A549 (cell line): ENCODE data around the gene HAPLN2. TPM values are rescaled to one million over a fixed set of nuclear protein-coding genes. Genes with fewer than 3 reads are reported as not detected.

Experiments used
- ATAC-seq, 2 experiments: fragments of 200-7000 bp in 1 of 2; fragments of >200 bp in 1 of 2; cut with Nextera tagmentation in 1 of 2; cut with Tn5 transposase in 1 of 2; 3 replicates each; pipeline versions ENCODE4 v1.8.0 to v1.9.1; 2018 to 2020; ENCODE audit warnings: mild to moderate bottlenecking in 1 of 2, moderate library complexity in 1 of 2
- CTCF ChIA-PET: fragments of 300-600 bp; sonication (Branson Sonifier 250); formaldehyde crosslinking; extraction: SDS; loops from one replicate; lab custom pipeline; 2021; ENCODE audit warnings: antibody characterized with exemption, inconsistent platforms; lab: Yijun Ruan, JAX
- POLR2A ChIA-PET: fragments of 350-600 bp; formaldehyde crosslinking; extraction: SDS; loops from one replicate; lab custom pipeline; 2021; ENCODE audit warnings: antibody characterized with exemption, inconsistent platforms; lab: Yijun Ruan, JAX
- DNase-seq, 2 experiments: peaks; one replicate each; pipeline versions ENCODE4 v3.0.0 to v3.0.0-alpha.2; 2011 to 2016; ENCODE audit warnings: low read depth in 1 of 2, low spot score in 1 of 2
- FAIRE-seq: peaks from 2 replicates; lab custom pipeline; 2011; peaks lifted over from hg19 to GRCh38; lab: Jason Lieb, UNC
- H3K27ac ChIP-seq, 2 experiments: fragments of >200 bp; sonication (Bioruptor Twin); formaldehyde crosslinking; 3 replicates each; pipeline ENCODE4 v1.5.1; 2016 to 2017
- H3K4me1 ChIP-seq: fragments of >200 bp; sonication (Bioruptor Twin); formaldehyde crosslinking; 3 replicates; pipeline ENCODE4 v1.6.1; 2016
- H3K4me2 ChIP-seq: fragments of >200 bp; sonication (Bioruptor Twin); formaldehyde crosslinking; 3 replicates; pipeline ENCODE4 v1.6.1; 2016
- H3K4me3 ChIP-seq: fragments of >200 bp; sonication (Bioruptor Twin); formaldehyde crosslinking; 3 replicates; pipeline ENCODE4 v1.5.1; 2016
- H3K9me3 ChIP-seq: fragments of >200 bp; sonication (Bioruptor Twin); formaldehyde crosslinking; 3 replicates; pipeline ENCODE4 v1.6.1; 2016
- ATOH8 ChIP-seq: fragments of 250-450 bp; sonication (Bioruptor Pico); IDR thresholded peaks from 2 replicates; pipeline ENCODE4 v1.5.0; 2020; ENCODE audit warnings: low read depth, mild to moderate bottlenecking, moderate library complexity
- BHLHE40 ChIP-seq: IDR thresholded peaks from 2 replicates; pipeline ENCODE4 v1.6.1; 2012; ENCODE audit warnings: low read depth, low read length, inconsistent platforms
- CEBPB ChIP-seq, 2 experiments: fragments of >200 bp in 1 of 2; sonication (Bioruptor Twin) in 1 of 2; formaldehyde crosslinking in 1 of 2; IDR thresholded peaks; 2 replicates each; pipeline ENCODE4 v1.6.1; 2012 to 2016
- CHD2 ChIP-seq: fragments of 150-350 bp; IDR thresholded peaks from 2 replicates; pipeline ENCODE4 v1.6.1; 2014; ENCODE audit warnings: low read length; ENCODE audit not compliant: partially characterized antibody
- CHD4 ChIP-seq: fragments of 200-600 bp; sonication (generic); IDR thresholded peaks from 2 replicates; pipeline ENCODE4 v1.6.1; 2016; ENCODE audit warnings: antibody characterized with exemption, mild to moderate bottlenecking, borderline replicate concordance
- EHF ChIP-seq: fragments of 250-450 bp; sonication (Bioruptor Pico); IDR thresholded peaks from 2 replicates; pipeline ENCODE4 v1.5.0; 2020; ENCODE audit warnings: mild to moderate bottlenecking
- EHMT2 ChIP-seq: fragments of 200-600 bp; sonication (generic); IDR thresholded peaks from 2 replicates; pipeline ENCODE4 v1.6.1; 2016; ENCODE audit warnings: antibody characterized with exemption, low read depth, mild to moderate bottlenecking, moderate library complexity
- ELK1 ChIP-seq: fragments of 150-350 bp; IDR thresholded peaks from 2 replicates; pipeline ENCODE4 v1.6.1; 2014; ENCODE audit warnings: low read depth, mild to moderate bottlenecking, low read length
- EP300 ChIP-seq, 2 experiments: fragments of >200 bp; sonication (Bioruptor Twin); formaldehyde crosslinking; IDR thresholded peaks; 2 replicates in 1 of 2; 3 replicates in 1 of 2; pipeline ENCODE4 v1.6.1; 2016 to 2017
- FOSB ChIP-seq: fragments of 250-450 bp; sonication (Bioruptor Pico); IDR thresholded peaks from 2 replicates; pipeline ENCODE4 v1.5.0; 2020; ENCODE audit warnings: mild to moderate bottlenecking, moderate library complexity
- FOXS1 ChIP-seq: fragments of 250-450 bp; sonication (Bioruptor Pico); IDR thresholded peaks from 2 replicates; pipeline ENCODE4 v1.5.0; 2020; ENCODE audit warnings: mild to moderate bottlenecking, moderate library complexity
- HDAC2 ChIP-seq: fragments of 200-600 bp; sonication (generic); IDR thresholded peaks from 2 replicates; pipeline ENCODE4 v1.6.1; 2016
- HEYL ChIP-seq: fragments of 250-450 bp; sonication (Bioruptor Pico); IDR thresholded peaks from 2 replicates; pipeline ENCODE4 v1.8.0; 2021; ENCODE audit warnings: mild to moderate bottlenecking, moderate library complexity
- HMGXB4 ChIP-seq: fragments of 250-450 bp; sonication (Bioruptor Pico); IDR thresholded peaks from 2 replicates; pipeline ENCODE4 v1.5.0; 2021; ENCODE audit warnings: mild to moderate bottlenecking, moderate library complexity, borderline replicate concordance
- HOXA7 ChIP-seq: fragments of 250-450 bp; sonication (Bioruptor Pico); IDR thresholded peaks from 2 replicates; pipeline ENCODE4 v1.5.0; 2020; ENCODE audit warnings: mild to moderate bottlenecking, moderate library complexity
- HOXB13 ChIP-seq: fragments of 250-450 bp; sonication (Bioruptor Pico); IDR thresholded peaks from 2 replicates; pipeline ENCODE4 v1.5.0; 2020; ENCODE audit warnings: low read depth, mild to moderate bottlenecking, moderate library complexity
- JUNB ChIP-seq: fragments of >200 bp; sonication (Bioruptor Twin); formaldehyde crosslinking; IDR thresholded peaks from 2 replicates; pipeline ENCODE4 v1.6.1; 2016
- KDM1A ChIP-seq: fragments of 200-600 bp; sonication (generic); IDR thresholded peaks from 2 replicates; pipeline ENCODE4 v1.6.1; 2016; ENCODE audit warnings: low read depth, mild to moderate bottlenecking
- MYC ChIP-seq: IDR thresholded peaks from 2 replicates; pipeline ENCODE4 v1.6.1; 2012; ENCODE audit warnings: mild to moderate bottlenecking, inconsistent platforms, low read length, improper control_type of control experiment, borderline replicate concordance
- NFE2L2 ChIP-seq: fragments of 150-350 bp; conservative IDR thresholded peaks from 2 replicates; pipeline ENCODE4 v1.6.1; 2014; ENCODE audit warnings: low read length
- NPAS2 ChIP-seq: fragments of 250-450 bp; sonication (Bioruptor Pico); IDR thresholded peaks from 2 replicates; pipeline ENCODE4 v1.8.0; 2022; ENCODE audit warnings: mild to moderate bottlenecking, moderate library complexity, borderline replicate concordance
- POLR2A ChIP-seq: IDR thresholded peaks from 2 replicates; pipeline ENCODE4 v1.6.1; 2012; ENCODE audit warnings: mild to moderate bottlenecking, low read length
- RAD21 ChIP-seq, 2 experiments: fragments of >200 bp in 1 of 2; sonication (Bioruptor Twin) in 1 of 2; formaldehyde crosslinking in 1 of 2; IDR thresholded peaks in 1 of 2; conservative IDR thresholded peaks in 1 of 2; 2 replicates in 1 of 2; 3 replicates in 1 of 2; pipeline ENCODE4 v1.6.1; 2012 to 2018; ENCODE audit warnings: inconsistent platforms in 1 of 2
- TP53 ChIP-seq: fragments of 250-450 bp; sonication (Bioruptor Pico); IDR thresholded peaks from 2 replicates; pipeline ENCODE4 v1.5.0; 2021; ENCODE audit warnings: mild to moderate bottlenecking, moderate library complexity
- ZC3H11A ChIP-seq: fragments of 450-650 bp; IDR thresholded peaks from 2 replicates; pipeline ENCODE4 v1.6.1; 2014; ENCODE audit warnings: antibody characterized with exemption, mild to moderate bottlenecking
- WGBS: methylation state at CpG from one replicate; pipeline ENCODE4 v1.1.6; 2017; ENCODE audit errors: missing lambda C conversion rate; 5-methylcytosine and 5-hydroxymethylcytosine counted together
- polyA plus RNA-seq, 4 experiments: library from polyadenylated mRNA; depleted of rRNA in 3 of 4; stranded (reverse); fragments of >200 nt; fragmentation: RNase III in 1 of 4; extraction: RNeasy Plus Mini Kit Qiagen cat#74134 plus additional on column Dnase treatment in 1 of 4; gene quantifications; 2 replicates in 3 of 4; 3 replicates in 1 of 4; pipeline ENCODE4 v1.2.3, GENCODE V29; 2011 to 2017

HAPLN2 gene
- polyA plus RNA-seq, 2 of the 4 experiments (the other 2 are of a cell fraction), result 0.10 to 0.23 TPM

- ATAC-seq, result no peak
- Histone ChIP-seq H3K27ac (peak overlapping the region; percentile 97; a peak in 5 of 6 replicates), H3K9me3 (no peaks in the 10 kb centered on the region), H3K4me3 (peak overlapping the region; percentile 37; the same call in 2 of the 3 replicates), H3K4me2 (peak overlapping the region; percentile 100), H3K4me1 (peaks cover 54% of the 10 kb centered on the region)
- CTCF ChIA-PET, result interaction anchor here (0.6 to 15.2 kb wide), 33 partner anchors 9 to 281 kb away, joined by 3 to 402 read pairs (median 4); partner anchors contain the start of genes BCAN, CRABP2, HAPLN2 and NES
- POLR2A ChIA-PET, result no interaction called here
- WGBS, result 89% methylated on average over 10 of the region's 10 CpGs
- no peak for FAIRE-seq
- TF ChIP-seq ZC3H11A (no peak), CHD2 (no peak), HMGXB4 (no peak), ATOH8 (CRISPR knock-in tag) (no peak), POLR2A (no peak), JUNB (no peak), FOSB (CRISPR knock-in tag) (no peak), RAD21 (conservative IDR thresholded peaks at IDR 0.05 in 1 of 2, IDR thresholded peaks at IDR 0.05 in 1 of 2) (no peak), NFE2L2 (no peak), FOXS1 (CRISPR knock-in tag) (no peak), CHD4 (no peak), NPAS2 (no peak), HOXB13 (no peak), HDAC2 (no peak), TP53 (no peak), ELK1 (no peak), MYC (no peak), CEBPB (IDR thresholded peaks at IDR 0.05) (no peak)
- no peak for DNase-seq
These were observed 39.8 kb downstream of the HAPLN2 start for GRCh38 chr1:156658945-156659574.

- ChIA-PET POLR2A (no interaction called here), CTCF (interaction anchor here (0.6 to 15.2 kb wide), 29 partner anchors 10 to 268 kb away, joined by 3 to 402 read pairs (median 4); partner anchors contain the start of genes BCAN, CRABP2, HAPLN2 and LRRC71)
- peak overlapping the region; percentile 100 for H3K4me2 ChIP-seq
- TF ChIP-seq KDM1A (no peak), NPAS2 (no peak), EP300 (IDR thresholded peaks at IDR 0.05) (no peak), JUNB (no peak), BHLHE40 (no peak), HOXA7 (CRISPR knock-in tag) (no peak), HEYL (no peak), EHMT2 (no peak), POLR2A (no peak), EHF (CRISPR knock-in tag) (no peak)
- peaks cover 59% of the 10 kb centered on the region for H3K4me1 ChIP-seq
- WGBS, result 32% methylated on average over 6 of the region's 6 CpGs
- ATAC-seq, result no peak
- no peaks in the 10 kb centered on the region for H3K9me3 ChIP-seq
- peak overlapping the region; percentile 37 for H3K4me3 ChIP-seq
- H3K27ac ChIP-seq, result peak overlapping the region; percentile 97
- no peak for FAIRE-seq
- no peak for DNase-seq
These were observed 40.4 kb downstream of the HAPLN2 start for GRCh38 chr1:156659661-156659987.
